Fibroblast of lung (primary cell): Measurements from ENCODE around the gene NDUFS7.

Experiments used
- EZH2 ChIP-seq: IDR thresholded peaks from 2 replicates; pipeline ENCODE4 v1.5.1; 2012; ENCODE audit warnings: low read length, control low read depth, mild to moderate bottlenecking; ENCODE audit errors: missing control alignments
- TF ChIP-seq, protein P1 (sequence below), 2 donors: IDR thresholded peaks in 1 of 2; conservative IDR thresholded peaks in 1 of 2; 1 replicate in 1 of 2; 2 replicates in 1 of 2; pipeline ENCODE4 v1.5.1; 2011 to 2012; ENCODE audit warnings: low read length in 2 of 2, control low read depth in 1 of 2, inconsistent platforms in 1 of 2, low read depth in 1 of 2, mild to moderate bottlenecking in 1 of 2

- TF ChIP-seq, protein P1, sequence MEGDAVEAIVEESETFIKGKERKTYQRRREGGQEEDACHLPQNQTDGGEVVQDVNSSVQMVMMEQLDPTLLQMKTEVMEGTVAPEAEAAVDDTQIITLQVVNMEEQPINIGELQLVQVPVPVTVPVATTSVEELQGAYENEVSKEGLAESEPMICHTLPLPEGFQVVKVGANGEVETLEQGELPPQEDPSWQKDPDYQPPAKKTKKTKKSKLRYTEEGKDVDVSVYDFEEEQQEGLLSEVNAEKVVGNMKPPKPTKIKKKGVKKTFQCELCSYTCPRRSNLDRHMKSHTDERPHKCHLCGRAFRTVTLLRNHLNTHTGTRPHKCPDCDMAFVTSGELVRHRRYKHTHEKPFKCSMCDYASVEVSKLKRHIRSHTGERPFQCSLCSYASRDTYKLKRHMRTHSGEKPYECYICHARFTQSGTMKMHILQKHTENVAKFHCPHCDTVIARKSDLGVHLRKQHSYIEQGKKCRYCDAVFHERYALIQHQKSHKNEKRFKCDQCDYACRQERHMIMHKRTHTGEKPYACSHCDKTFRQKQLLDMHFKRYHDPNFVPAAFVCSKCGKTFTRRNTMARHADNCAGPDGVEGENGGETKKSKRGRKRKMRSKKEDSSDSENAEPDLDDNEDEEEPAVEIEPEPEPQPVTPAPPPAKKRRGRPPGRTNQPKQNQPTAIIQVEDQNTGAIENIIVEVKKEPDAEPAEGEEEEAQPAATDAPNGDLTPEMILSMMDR (conservative IDR thresholded peaks at IDR 0.05 in 1 of 2, IDR thresholded peaks at IDR 0.05 in 1 of 2; ENCODE audit: low read depth in 1 of 2, low read length in 2 of 2): no peak
- TF ChIP-seq EZH2: no peak
Measured at GRCh38 chr19:1412323-1412923, 28.7 kb downstream of the NDUFS7 start.
